Erythroblast (primary cell): ENCODE data around the gene MRC1.

ENCODE experiments used
- GATA1 ChIP-seq: IDR thresholded peaks from 2 replicates; pipeline ENCODE4 v1.6.1; 2011; ENCODE audit warnings: low read depth, mild to moderate bottlenecking, control low read depth, low read length, moderate library complexity
- POLR2A ChIP-seq: IDR thresholded peaks from 2 replicates; pipeline ENCODE4 v1.6.1; 2011; ENCODE audit warnings: mild to moderate bottlenecking, low read length

DNA sequence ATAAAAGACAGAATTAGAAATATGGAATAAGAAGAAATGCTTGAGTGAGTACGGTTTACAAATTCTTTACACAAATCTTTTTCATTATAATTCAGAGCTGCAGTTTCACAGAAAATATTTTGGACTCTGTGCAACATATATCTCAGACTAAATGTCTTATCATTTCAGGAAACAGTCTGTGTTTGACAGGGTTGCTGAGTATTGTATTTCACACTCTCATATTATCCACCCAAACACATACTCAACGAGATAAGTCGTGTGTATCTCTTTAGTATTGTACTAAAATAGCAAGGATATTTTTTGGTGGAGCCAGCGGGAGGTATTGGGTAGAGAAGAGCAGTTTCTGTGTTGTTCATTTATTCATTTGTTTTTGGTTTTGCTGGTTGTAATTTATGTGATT, 103.6 kb downstream of the MRC1 start:
- TF ChIP-seq POLR2A: no peak
- TF ChIP-seq GATA1: no peak
